ENCODE data around the gene CNNM2. TPM values are rescaled to one million over a fixed set of nuclear protein-coding genes. Genes with fewer than 3 reads are reported as not detected.
A peak's percentile ranks its signal among the peaks of the same experiment; 100 is the strongest.

Gene CNNM2
- total RNA-seq, 1 donor from 2014 or later = 9.6 TPM

DNA sequence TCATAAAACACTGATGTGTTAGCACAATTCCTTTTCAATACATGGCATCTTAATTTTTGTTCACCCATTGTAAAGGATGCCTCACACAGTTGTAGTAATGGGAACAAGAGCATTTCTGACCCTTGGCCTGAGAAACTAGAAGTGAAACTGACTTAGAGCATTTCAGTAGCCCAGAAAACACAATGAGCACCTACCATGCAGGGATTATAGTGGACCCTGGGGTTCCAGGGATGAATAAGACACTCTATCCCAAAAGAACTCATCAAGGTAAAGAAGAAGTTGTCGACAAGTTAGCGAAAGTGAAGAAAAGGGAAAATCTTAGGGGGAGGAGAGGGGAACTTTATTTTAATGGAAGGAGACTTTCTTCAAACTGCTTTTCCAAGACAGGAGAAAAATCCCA, 149.4 kb downstream of the CNNM2 start:
- Mint-ChIP-seq H3K27ac (ENCODE audit: unreplicated experiment) (no peak overlapping the region), H3K36me3 (ENCODE audit: low read depth) (no peaks in the 10 kb centered on the region), H3K27me3 (ENCODE audit: low read depth) (no peaks in the 10 kb centered on the region), H3K9me3 (no peaks in the 10 kb centered on the region), H3K4me1 (no peaks in the 10 kb centered on the region), H3K4me3 (no peak overlapping the region)
- no peak for DNase-seq (ENCODE audit: low read depth, low spot score)
- TF ChIP-seq, protein P1, sequence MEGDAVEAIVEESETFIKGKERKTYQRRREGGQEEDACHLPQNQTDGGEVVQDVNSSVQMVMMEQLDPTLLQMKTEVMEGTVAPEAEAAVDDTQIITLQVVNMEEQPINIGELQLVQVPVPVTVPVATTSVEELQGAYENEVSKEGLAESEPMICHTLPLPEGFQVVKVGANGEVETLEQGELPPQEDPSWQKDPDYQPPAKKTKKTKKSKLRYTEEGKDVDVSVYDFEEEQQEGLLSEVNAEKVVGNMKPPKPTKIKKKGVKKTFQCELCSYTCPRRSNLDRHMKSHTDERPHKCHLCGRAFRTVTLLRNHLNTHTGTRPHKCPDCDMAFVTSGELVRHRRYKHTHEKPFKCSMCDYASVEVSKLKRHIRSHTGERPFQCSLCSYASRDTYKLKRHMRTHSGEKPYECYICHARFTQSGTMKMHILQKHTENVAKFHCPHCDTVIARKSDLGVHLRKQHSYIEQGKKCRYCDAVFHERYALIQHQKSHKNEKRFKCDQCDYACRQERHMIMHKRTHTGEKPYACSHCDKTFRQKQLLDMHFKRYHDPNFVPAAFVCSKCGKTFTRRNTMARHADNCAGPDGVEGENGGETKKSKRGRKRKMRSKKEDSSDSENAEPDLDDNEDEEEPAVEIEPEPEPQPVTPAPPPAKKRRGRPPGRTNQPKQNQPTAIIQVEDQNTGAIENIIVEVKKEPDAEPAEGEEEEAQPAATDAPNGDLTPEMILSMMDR (conservative IDR thresholded peaks at IDR 0.05) = no peak

DNA sequence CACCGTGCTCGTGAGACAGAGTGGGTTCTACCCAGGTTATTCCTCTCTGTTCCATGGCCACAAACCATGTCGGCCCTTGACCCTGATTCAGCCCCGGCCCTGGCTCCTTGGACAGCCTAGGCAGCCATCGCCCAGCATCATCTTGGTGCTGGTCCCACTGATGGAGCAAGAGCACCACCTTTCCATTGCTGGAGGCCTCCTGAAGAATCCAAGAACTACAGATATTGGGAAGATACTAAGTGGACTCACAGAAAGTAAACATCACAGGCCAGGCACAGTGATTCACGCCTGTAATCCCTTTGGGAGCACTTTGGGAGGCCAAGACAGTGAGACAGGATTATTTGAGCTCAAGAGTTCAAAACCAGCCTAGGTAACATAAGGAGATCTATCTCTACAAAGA, 149.9 kb downstream of the CNNM2 start:
- Mint-ChIP-seq H3K36me3 (ENCODE audit: low read depth) (no peaks in the 10 kb centered on the region), H3K4me3 (no peak overlapping the region), H3K4me1 (no peaks in the 10 kb centered on the region), H3K9me3 (no peaks in the 10 kb centered on the region), H3K27ac (ENCODE audit: unreplicated experiment) (no peak overlapping the region), H3K27me3 (ENCODE audit: low read depth) (no peaks in the 10 kb centered on the region)
- TF ChIP-seq, protein P1 (conservative IDR thresholded peaks at IDR 0.05) = no peak
- DNase-seq (ENCODE audit: low read depth, low spot score) = no peak

DNA sequence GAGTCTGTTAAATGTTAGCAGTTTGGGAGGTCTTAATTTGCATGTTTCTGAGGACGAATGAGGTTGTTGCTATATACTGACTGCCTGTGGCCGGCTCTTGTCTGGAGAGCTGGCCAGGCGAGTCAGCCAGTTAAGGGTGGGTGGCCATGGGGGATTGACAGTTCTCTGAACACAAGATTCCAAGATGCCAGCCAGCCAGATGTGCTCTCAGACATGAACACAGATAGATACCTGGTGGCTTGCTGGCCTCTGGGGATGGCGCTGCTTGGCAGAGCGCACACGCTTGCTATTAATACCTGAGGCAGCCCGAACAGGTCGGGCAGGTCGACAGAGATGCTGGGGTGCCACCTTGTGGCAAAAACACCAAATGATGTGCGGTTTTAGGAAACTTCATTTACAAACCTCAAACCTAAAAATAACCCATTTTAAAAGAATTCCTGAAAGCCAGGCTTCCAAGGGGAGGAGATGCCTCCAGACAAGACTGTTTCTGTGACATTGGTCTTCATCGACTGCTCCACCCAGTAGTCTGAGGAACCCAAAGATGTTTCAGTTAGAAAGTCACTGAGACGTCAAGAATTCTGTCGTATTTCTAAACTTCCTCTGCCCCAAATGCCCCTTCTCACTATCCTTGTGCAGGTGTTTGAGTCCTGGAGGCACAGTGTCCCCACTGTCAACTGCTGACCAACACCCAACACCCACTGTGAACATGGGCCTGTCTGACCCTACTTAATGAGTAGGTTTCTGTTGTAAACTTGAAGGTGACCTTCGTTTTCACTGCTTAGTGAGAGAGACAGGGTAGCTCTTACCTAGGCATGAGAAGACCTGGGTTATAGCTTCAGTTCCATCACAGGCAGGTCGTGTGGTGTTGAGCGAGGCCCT, 151.6 kb downstream of the CNNM2 start:
- peak; percentile 37 for DNase-seq (ENCODE audit: low read depth, low spot score)
- no peaks in the 10 kb centered on the region for H3K27me3 Mint-ChIP-seq (ENCODE audit: low read depth)
- H3K4me3 Mint-ChIP-seq = no peak overlapping the region

DNA sequence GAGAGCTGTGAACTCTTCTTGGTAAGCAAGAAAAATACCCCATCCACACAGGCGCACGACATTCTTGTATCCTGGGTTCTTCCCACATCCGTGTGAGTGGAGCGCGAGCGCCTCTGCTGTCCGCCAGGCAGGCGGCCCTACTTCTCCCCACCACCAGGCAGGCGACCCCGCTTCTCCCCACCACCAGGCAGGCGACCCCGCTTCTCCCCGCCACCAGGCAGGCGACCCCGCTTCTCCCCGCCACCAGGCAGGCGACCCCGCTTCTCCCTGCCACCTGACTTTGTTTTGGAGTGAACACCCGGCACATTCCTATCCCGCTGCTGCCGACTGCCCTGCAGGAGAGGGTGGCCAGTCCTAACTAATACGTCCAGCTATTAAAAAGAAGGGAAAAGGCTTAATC, 154.2 kb downstream of the CNNM2 start:
- Mint-ChIP-seq H3K27me3 (ENCODE audit: low read depth) (no peaks in the 10 kb centered on the region), H3K4me3 (no peak overlapping the region), H3K9me3 (no peaks in the 10 kb centered on the region), H3K36me3 (ENCODE audit: low read depth) (no peaks in the 10 kb centered on the region), H3K4me1 (no peaks in the 10 kb centered on the region), H3K27ac (ENCODE audit: unreplicated experiment) (no peak overlapping the region)
- DNase-seq (ENCODE audit: low read depth, low spot score) = no peak
- TF ChIP-seq, protein P1 (conservative IDR thresholded peaks at IDR 0.05) = no peak

More for the DNA sequence above, 151.6 kb downstream of the CNNM2 start:
- TF ChIP-seq, protein P1 (conservative IDR thresholded peaks at IDR 0.05) = peak; percentile 80
- no peaks in the 10 kb centered on the region for H3K4me1 Mint-ChIP-seq
- no peaks in the 10 kb centered on the region for H3K36me3 Mint-ChIP-seq (ENCODE audit: low read depth)
- H3K9me3 Mint-ChIP-seq = no peaks in the 10 kb centered on the region
- no peak overlapping the region for H3K27ac Mint-ChIP-seq (ENCODE audit: unreplicated experiment)

DNA sequence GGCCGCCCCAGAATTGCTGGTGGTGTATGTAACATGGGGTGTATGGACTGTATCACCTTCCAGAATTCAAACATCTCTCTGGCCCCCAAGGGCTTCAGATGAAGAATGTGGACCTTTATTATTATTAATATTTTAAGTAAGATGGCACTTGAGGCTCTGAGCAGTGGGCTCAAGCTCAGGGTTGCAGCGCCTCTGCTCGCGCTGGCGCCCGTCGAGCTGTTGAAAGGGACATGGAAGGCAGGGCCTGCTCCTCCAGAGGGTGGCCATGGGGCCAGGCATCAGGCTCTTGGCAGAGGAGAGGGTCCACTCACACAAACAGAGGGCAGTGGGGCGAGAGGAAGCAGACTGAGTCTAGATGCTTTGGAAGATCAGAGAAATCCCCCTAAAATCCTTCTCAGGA, 154.8 kb downstream of the CNNM2 start:
- Mint-ChIP-seq H3K9me3 (no peaks in the 10 kb centered on the region), H3K27me3 (ENCODE audit: low read depth) (no peaks in the 10 kb centered on the region), H3K4me3 (no peak overlapping the region), H3K4me1 (no peaks in the 10 kb centered on the region), H3K36me3 (ENCODE audit: low read depth) (peaks cover 4% of the 10 kb centered on the region), H3K27ac (ENCODE audit: unreplicated experiment) (no peak overlapping the region)
- DNase-seq (ENCODE audit: low read depth, low spot score) = no peak
- TF ChIP-seq, protein P1 (conservative IDR thresholded peaks at IDR 0.05) = no peak
